Motor neuron (in vitro differentiated cells): ENCODE results near the gene HDAC2. TPM values are rescaled to one million over a fixed set of nuclear protein-coding genes. Genes with fewer than 3 reads are reported as not detected.
A peak's percentile ranks its signal among the peaks of the same experiment; 100 is the strongest.
"Not testable (repeated sequence)": the region's sequence is repeated elsewhere in the genome, so short reads cannot be mapped to it uniquely, and the experiment has no call there.

Source experiments
- ATAC-seq, 8 experiments: fragments of 200-7000 bp; cut with Tn5 transposase; replicated peaks in 6 of 8; 2 replicates each; pipeline ENCODE4 v1.8.0; 2021; ENCODE audit warnings: mild to moderate bottlenecking in 8 of 8, moderate library complexity in 8 of 8
- H3K27ac ChIP-seq, 2 donors: fragments of 250-450 bp; sonication (Bioruptor Pico); 2 replicates each; pipeline ENCODE4 v1.9.0; 2021; ENCODE audit warnings: antibody characterized with exemption in 2 of 2, mild to moderate bottlenecking in 2 of 2, moderate library complexity in 1 of 2
- H3K4me1 ChIP-seq, 2 donors: fragments of 250-450 bp; sonication (Bioruptor Pico); replicated peaks in 1 of 2; 2 replicates each; pipeline ENCODE4 v1.6.1; 2021; ENCODE audit warnings: antibody characterized with exemption in 2 of 2, mild to moderate bottlenecking in 2 of 2, moderate library complexity in 1 of 2
- H3K4me3 ChIP-seq, 5 donors: fragments of 250-450 bp; sonication (Bioruptor Pico); 2 replicates each; pipeline ENCODE4 v1.9.0; 2021; ENCODE audit warnings: antibody characterized with exemption in 5 of 5, mild to moderate bottlenecking in 5 of 5, moderate library complexity in 4 of 5
- WGBS, 10 experiments: fragments of 450-650 bp; shearing (Covaris generic); methylation state at CpG; one replicate each; pipeline ENCODE4 v1.0.0; 2022; 5-methylcytosine and 5-hydroxymethylcytosine counted together
- in situ Hi-C, 9 experiments: fragments of 400-800 bp; cut with MboI; loops; one replicate each; pipeline ENCODE4 v1.15.0; 2021; ENCODE audit warnings: low sequenced_read_pairs in 9 of 9, low pct_unique_long_range_greater_than_20kb in 2 of 9; ENCODE audit not compliant: unreplicated experiment in 9 of 9
- total RNA-seq, 8 experiments: library from RNA; unstranded; fragments of 300-600 nt; gene quantifications; 2 replicates each; pipeline versions ENCODE4 v1.2.3 to v1.2.4, GENCODE V29; 2022

HDAC2 gene
- total RNA-seq = 100 to 1,000 TPM in 6 of 8 experiments, 10 to 100 TPM in 2; 95.8 to 356 (median 205) TPM

GRCh38 chr6:113970805-113971676, at the start of gene HDAC2:
Gene HDAC2 (minus strand): TSS chr6:113971148. CDS start chr6:113970908, 240 bp downstream.
- H3K4me3 ChIP-seq = peak within 1 kb of the TSS; percentile 91 to 99 (median 99)
- H3K4me1 ChIP-seq = peaks cover 4 to 15% of the 10 kb centered on the region in 2 donors
- peak within 1 kb of the TSS; percentile 99 for H3K27ac ChIP-seq
- WGBS, 10 experiments = 0 to 30% (median 5%) methylated on average over 2 to 14 of the region's 82 CpGs; no CpG with 5 or more reads in 6 of the 10 experiments
- in situ Hi-C loops = no loop called here
- peak; percentile 73 to 85 (median 81) for ATAC-seq

DNA sequence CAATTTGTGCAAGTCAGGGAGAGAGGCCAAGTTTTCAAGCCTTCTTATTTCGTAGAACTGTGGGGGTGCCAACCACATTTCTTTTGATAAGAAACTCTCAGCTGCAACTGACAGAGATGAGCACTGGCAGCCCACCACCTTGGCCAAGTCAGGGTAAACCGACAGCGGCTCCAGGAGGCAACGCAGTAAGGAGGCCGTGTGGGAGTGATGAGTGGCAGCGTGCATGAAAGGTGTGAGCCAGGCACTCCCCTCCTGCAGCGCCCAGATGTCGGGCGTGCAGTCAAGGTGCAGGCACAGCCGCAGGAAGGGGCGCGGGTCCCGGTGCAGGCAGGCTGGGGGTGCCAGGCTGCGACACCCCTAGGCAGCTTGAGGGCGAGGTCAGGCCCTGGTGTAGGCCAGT, 49.2 kb upstream of the HDAC2 start:
- ATAC-seq = no peak
- H3K4me3 ChIP-seq = no peak overlapping the region
- no peak overlapping the region for H3K27ac ChIP-seq
- WGBS, 10 experiments = 60 to 100% (median 93%) methylated on average over 1 to 9 of the region's 15 CpGs; no CpG with 5 or more reads in 5 of the 10 experiments
- in situ Hi-C loops = no loop called here
- H3K4me1 ChIP-seq = no peaks in the 10 kb centered on the region

DNA sequence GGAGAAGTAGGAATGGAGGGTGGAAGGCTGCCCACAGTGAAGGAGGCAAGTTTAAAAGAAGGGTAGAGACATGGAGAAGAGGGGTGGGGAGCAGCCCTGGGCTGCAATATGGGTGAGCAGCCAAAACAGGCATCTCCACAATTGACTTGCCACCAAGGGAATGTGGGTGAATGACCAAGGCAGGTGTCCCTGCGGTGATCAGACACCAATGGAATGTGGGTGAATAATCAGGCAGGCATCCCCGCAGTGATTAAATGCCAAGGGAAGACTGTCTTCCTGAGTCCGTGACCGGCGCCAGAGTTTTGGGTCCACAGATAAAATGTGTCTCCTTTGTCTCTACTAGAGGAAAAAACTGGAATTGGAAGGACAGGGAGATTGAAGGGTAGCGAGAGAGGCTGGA, 46.2 kb upstream of the HDAC2 start:
- H3K27ac ChIP-seq, H3K4me3 ChIP-seq, in situ Hi-C loops, H3K4me1 ChIP-seq, ATAC-seq: not testable (repeated sequence)
- WGBS, 10 experiments = 82 to 100% (median 90%) methylated on average over 1 to 6 of the region's 6 CpGs; no CpG with 5 or more reads in 6 of the 10 experiments

DNA sequence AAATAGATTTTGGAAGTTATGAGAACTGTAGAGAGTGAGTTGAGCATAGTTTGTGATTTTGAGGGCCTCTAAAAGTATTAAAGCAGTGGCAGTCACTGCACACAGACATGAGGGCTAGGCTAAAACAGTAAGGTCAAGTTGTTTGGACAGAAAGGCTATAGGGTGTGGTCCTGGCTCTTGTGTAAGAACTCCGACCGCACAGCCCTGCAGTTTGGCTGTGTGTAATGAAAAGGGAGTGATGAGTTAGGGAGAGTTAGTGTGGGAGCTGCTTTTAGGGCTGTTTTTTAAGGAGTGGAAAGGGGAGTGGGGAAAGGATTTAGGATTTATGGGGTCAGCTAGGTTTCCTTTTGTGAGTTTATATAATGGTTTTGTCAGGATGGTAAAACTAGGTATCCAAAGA, 43.2 kb upstream of the HDAC2 start:
- H3K4me3 ChIP-seq, H3K4me1 ChIP-seq, ATAC-seq, in situ Hi-C loops, H3K27ac ChIP-seq: not testable (repeated sequence)
- 31 to 100% methylated on average over 1 to 2 of the region's 2 CpGs; no CpG with 5 or more reads in 8 of the 10 experiments for WGBS, 10 experiments

DNA sequence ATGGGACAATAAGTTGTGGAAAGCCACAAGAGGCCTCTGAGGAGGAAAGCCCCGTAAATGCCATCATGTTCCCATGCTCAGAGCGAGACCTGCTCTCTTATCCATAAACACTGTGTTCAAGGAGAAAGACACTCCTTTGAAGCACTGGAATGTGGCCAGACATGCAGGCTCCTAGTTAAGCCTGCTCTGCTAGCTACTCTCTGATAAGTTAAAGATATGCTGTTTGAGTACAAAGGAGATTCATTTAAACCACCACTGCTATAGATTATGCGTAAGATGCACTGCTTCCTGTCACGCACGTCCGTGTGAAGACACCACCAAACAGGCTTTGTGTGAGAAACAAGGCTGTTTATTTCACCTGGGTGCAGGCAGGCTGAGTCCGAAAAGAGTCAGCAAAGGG, 40.5 kb upstream of the HDAC2 start:
- 50 to 100% (median 97%) methylated on average over 1 to 7 of the region's 7 CpGs; no CpG with 5 or more reads in 2 of the 10 experiments for WGBS, 10 experiments
- H3K4me1 ChIP-seq, H3K27ac ChIP-seq, ATAC-seq, H3K4me3 ChIP-seq, in situ Hi-C loops: not testable (repeated sequence)

- Histone ChIP-seq H3K4me3 (no peak overlapping the region), H3K27ac (no peak overlapping the region), H3K4me1 (peaks cover 0 to 8% of the 10 kb centered on the region in 2 donors)
- in situ Hi-C loops = no loop called here
- WGBS, 10 experiments = 44 to 100% (median 91%) methylated on average over 1 to 2 of the region's 2 CpGs; no CpG with 5 or more reads in 4 of the 10 experiments
- ATAC-seq = peak in 3 of 8 experiments; percentile 44 to 86 (median 84)
These were observed 39.6 kb upstream of the HDAC2 start for GRCh38 chr6:114010540-114010939.

- Histone ChIP-seq H3K4me3 (no peak overlapping the region), H3K4me1 (peaks cover 0 to 8% of the 10 kb centered on the region in 2 donors), H3K27ac (no peak overlapping the region)
- 0 to 60% (median 32%) methylated on average over 1 to 2 of the region's 2 CpGs; no CpG with 5 or more reads in 2 of the 10 experiments for WGBS, 10 experiments
- in situ Hi-C loops = no loop called here
- ATAC-seq = no peak
These were observed 38.2 kb upstream of the HDAC2 start for GRCh38 chr6:114009192-114009591.

GRCh38 chr6:114008331-114008730, 37.4 kb upstream of the HDAC2 start:
- Histone ChIP-seq H3K4me1 (peaks cover 0 to 8% of the 10 kb centered on the region in 2 donors), H3K27ac (no peak overlapping the region), H3K4me3 (no peak overlapping the region)
- in situ Hi-C loops = no loop called here
- ATAC-seq = no peak
- 61 to 100% (median 86%) methylated on average over 1 to 4 of the region's 4 CpGs; no CpG with 5 or more reads in 1 of the 10 experiments for WGBS, 10 experiments

GRCh38 chr6:114007516-114007915, 36.6 kb upstream of the HDAC2 start:
- Histone ChIP-seq H3K4me3 (no peak overlapping the region), H3K4me1 (peaks cover 0 to 8% of the 10 kb centered on the region in 2 donors), H3K27ac (no peak overlapping the region)
- 60 to 89% (median 83%) methylated on average over 1 to 2 of the region's 2 CpGs; no CpG with 5 or more reads in 5 of the 10 experiments for WGBS, 10 experiments
- in situ Hi-C loops = no loop called here
- ATAC-seq = peak in 1 of 8 experiments; percentile 30

GRCh38 chr6:114001354-114001753, 30.4 kb upstream of the HDAC2 start:
- peak in 3 of 8 experiments; percentile 29 to 42 (median 36) for ATAC-seq
- H3K4me3 ChIP-seq = no peak overlapping the region
- in situ Hi-C loops = no loop called here
- H3K27ac ChIP-seq = no peak overlapping the region
- peaks cover 0 to 4% of the 10 kb centered on the region in 2 donors for H3K4me1 ChIP-seq

DNA sequence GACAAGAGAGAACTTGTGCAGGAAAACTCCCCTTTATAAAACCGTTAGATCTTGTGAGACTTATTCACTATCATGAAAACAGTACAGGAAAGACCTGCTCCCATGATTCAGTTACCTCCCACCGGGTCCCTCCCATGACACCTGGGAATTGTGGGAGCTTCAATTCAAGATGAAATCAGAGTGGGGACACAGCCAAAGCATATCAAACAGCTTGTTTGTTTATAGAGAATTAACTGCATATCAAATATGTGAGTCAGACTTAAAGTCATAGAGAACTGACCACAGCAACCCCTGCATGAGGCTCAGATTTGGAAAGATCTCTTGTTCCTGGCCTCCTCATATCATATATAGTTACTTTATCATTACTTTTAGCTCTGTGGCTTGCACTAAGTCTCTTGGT, 29.1 kb upstream of the HDAC2 start:
- no peak overlapping the region for H3K4me3 ChIP-seq
- in situ Hi-C loops = no loop called here
- H3K27ac ChIP-seq = no peak overlapping the region
- no peak for ATAC-seq
- WGBS, 10 experiments = 83 to 100% (median 100%) methylated on average over 1 to 2 of the region's 2 CpGs; no CpG with 5 or more reads in 5 of the 10 experiments
- peaks cover 5 to 10% of the 10 kb centered on the region in 2 donors for H3K4me1 ChIP-seq

DNA sequence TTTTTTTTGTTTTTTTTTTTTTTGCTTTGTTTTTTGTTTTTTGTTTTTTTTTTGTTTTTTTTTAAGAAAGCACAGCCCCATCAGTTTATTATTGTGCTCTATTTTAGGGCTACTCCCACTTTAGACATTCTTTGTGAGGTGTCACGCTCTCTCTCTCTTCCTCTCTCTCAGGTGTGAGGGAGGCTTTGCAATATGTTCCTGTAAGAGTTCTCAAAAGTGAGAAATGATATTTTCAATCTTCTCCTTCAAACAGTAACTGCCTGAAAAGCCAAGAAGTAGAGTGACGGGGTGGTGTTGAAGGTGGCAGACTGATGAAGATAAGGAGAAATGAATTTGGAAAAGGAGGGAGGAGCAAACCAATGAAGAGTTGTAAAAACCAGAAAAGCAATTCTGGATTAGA, 28.3 kb upstream of the HDAC2 start:
- no peak for ATAC-seq
- no peak overlapping the region for H3K4me3 ChIP-seq
- H3K27ac ChIP-seq = no peak overlapping the region
- in situ Hi-C loops = loop anchor here in 1 of 9 experiments (25.0 kb wide), 1 partner anchor 288 kb away; no protein-coding TSS in a partner anchor
- peaks cover 5 to 10% of the 10 kb centered on the region in 2 donors for H3K4me1 ChIP-seq
- WGBS, 10 experiments = 42 to 100% (median 90%) methylated on average over 1 to 2 of the region's 2 CpGs; no CpG with 5 or more reads in 1 of the 10 experiments

GRCh38 chr6:113998811-113999210, 27.9 kb upstream of the HDAC2 start:
- Histone ChIP-seq H3K4me1 (peaks cover 5 to 10% of the 10 kb centered on the region in 2 donors), H3K4me3 (no peak overlapping the region), H3K27ac (no peak overlapping the region)
- ATAC-seq = no peak
- in situ Hi-C loops = loop anchor here in 1 of 9 experiments (25.0 kb wide), 1 partner anchor 288 kb away; no protein-coding TSS in a partner anchor
